Left ventricle myocardium inferior (tissue), 1 donor: ENCODE data around the gene TCF7L1. TPM values are rescaled to one million over a fixed set of nuclear protein-coding genes. Genes with fewer than 3 reads are reported as not detected.

Experiments
- DNase-seq: peaks from one replicate; pipeline ENCODE4 v3.0.0-alpha.2; 2020
- H3K27ac ChIP-seq: fragments of 200-600 bp; replicated peaks from 2 replicates; pipeline ENCODE4 v1.8.0; 2021
- H3K27me3 ChIP-seq: fragments of 200-600 bp; 2 replicates; pipeline ENCODE4 v1.8.0; 2021; ENCODE audit warnings: low read depth
- H3K36me3 ChIP-seq: fragments of 200-600 bp; 2 replicates; pipeline ENCODE4 v1.8.0; 2021
- H3K4me1 ChIP-seq: fragments of 200-600 bp; 2 replicates; pipeline ENCODE4 v1.8.0; 2021
- H3K4me3 ChIP-seq: fragments of 200-600 bp; 2 replicates; pipeline ENCODE4 v1.8.0; 2021; ENCODE audit warnings: mild to moderate bottlenecking, moderate library complexity
- H3K9me3 ChIP-seq: fragments of 200-600 bp; replicated peaks from 2 replicates; pipeline ENCODE4 v1.8.0; 2021
- intact Hi-C: fragments of 100-400 bp; cut with micrococcal nuclease; formaldehyde crosslinking; loops from one replicate; pipeline ENCODE4 v1.11.0; 2022
- total RNA-seq: library from RNA; stranded (reverse); fragmentation: NEBNext Ultra II Directional; extraction: Animal tissue kit (Norgen Biotek cat#: 25700); gene quantifications from one replicate; pipeline ENCODE4 v1.2.1, GENCODE V29; 2021
- TF ChIP-seq, protein P1 (sequence below): fragments of 200-600 bp; IDR thresholded peaks from 2 replicates; pipeline ENCODE4 v1.8.0; 2021; ENCODE audit warnings: antibody characterized with exemption, mild to moderate bottlenecking, borderline replicate concordance
- donor health status: DM: no; HTN: yes; CAD: no; lungs with severe emphysema.

TCF7L1 gene
- total RNA-seq, 1 donor from 2014 or later = 7.0 TPM

DNA sequence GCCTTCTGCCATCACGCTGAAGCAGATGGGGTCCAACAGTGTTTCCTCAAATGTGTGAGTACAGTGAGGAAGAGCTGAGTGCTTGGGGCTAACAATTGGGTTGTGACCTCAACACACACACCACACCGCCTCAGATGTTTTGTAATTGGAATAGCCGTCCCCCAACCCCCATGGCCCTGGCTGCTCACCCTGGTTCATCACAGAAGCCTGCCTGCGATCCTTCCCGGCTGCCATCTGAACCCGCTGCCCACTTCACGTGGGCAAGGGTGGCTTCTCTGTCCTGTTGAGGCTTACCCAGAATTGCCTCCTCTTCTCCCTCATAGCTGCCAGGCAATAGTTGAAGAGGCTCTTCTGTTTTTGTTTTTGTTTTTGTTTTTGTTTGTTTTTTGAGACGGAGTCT, 150.4 kb downstream of the TCF7L1 start:
- H3K27ac ChIP-seq = no peak overlapping the region
- intact Hi-C loops = loop anchor here (5.0 kb wide), 1 partner anchor 151 kb away; the partner anchor contains the start of gene TCF7L1
- H3K4me3 ChIP-seq = no peak overlapping the region
- H3K36me3 ChIP-seq = peaks cover 9% of the 10 kb centered on the region
- no peaks in the 10 kb centered on the region for H3K9me3 ChIP-seq
- no peak for DNase-seq
- no peaks in the 10 kb centered on the region for H3K27me3 ChIP-seq
- TF ChIP-seq, protein P1, sequence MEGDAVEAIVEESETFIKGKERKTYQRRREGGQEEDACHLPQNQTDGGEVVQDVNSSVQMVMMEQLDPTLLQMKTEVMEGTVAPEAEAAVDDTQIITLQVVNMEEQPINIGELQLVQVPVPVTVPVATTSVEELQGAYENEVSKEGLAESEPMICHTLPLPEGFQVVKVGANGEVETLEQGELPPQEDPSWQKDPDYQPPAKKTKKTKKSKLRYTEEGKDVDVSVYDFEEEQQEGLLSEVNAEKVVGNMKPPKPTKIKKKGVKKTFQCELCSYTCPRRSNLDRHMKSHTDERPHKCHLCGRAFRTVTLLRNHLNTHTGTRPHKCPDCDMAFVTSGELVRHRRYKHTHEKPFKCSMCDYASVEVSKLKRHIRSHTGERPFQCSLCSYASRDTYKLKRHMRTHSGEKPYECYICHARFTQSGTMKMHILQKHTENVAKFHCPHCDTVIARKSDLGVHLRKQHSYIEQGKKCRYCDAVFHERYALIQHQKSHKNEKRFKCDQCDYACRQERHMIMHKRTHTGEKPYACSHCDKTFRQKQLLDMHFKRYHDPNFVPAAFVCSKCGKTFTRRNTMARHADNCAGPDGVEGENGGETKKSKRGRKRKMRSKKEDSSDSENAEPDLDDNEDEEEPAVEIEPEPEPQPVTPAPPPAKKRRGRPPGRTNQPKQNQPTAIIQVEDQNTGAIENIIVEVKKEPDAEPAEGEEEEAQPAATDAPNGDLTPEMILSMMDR = no peak
- H3K4me1 ChIP-seq = peaks cover 16% of the 10 kb centered on the region

DNA sequence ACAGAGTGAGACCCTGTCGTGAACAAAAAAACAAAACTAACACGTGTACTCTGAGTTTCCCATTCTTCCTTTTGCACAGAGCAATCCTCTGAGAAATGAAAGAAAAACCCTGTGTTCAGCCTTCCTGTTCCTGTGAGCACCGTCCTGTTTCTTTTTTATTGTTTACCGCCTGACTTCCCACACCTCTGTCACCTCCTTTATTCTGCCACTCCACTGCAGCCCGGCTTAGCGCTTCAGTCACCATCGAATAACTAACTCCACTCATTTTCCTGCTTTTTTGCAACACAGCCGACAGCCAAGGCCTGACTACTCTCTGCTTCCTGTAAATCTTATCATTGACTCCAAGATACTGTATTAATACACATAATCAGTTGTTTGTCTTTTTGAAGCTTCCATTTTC, 153.7 kb downstream of the TCF7L1 start:
- H3K9me3 ChIP-seq = no peaks in the 10 kb centered on the region
- intact Hi-C loops = no loop called here
- H3K27me3 ChIP-seq = no peaks in the 10 kb centered on the region
- TF ChIP-seq, protein P1 = no peak
- H3K27ac ChIP-seq = no peak overlapping the region
- H3K4me3 ChIP-seq = no peak overlapping the region
- no peak for DNase-seq
- H3K36me3 ChIP-seq = peaks cover 9% of the 10 kb centered on the region
- peaks cover 4% of the 10 kb centered on the region for H3K4me1 ChIP-seq

DNA sequence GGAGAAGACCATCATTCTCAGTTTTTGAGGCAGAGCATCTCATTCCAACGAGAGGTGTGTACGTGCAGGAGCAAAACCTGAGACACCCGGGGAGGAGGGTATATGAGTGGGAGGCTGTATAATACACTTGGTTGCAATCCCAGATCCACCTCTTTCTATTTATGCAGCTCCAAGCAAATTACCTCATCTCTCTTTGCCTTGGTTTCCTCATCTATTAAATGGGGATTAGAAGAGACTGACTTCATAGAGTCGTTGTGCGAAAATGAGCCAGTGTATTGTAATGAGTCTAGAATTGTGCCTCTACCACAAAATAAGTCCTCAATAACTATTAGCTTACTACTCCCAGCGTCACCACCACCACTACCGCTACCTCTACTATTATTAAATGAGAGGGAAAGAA, 154.5 kb downstream of the TCF7L1 start:
- Histone ChIP-seq H3K9me3 (no peaks in the 10 kb centered on the region), H3K27ac (no peak overlapping the region), H3K36me3 (peaks cover 9% of the 10 kb centered on the region), H3K4me3 (no peak overlapping the region), H3K27me3 (no peaks in the 10 kb centered on the region), H3K4me1 (peaks cover 4% of the 10 kb centered on the region)
- TF ChIP-seq, protein P1 = no peak
- no peak for DNase-seq
- intact Hi-C loops = no loop called here

DNA sequence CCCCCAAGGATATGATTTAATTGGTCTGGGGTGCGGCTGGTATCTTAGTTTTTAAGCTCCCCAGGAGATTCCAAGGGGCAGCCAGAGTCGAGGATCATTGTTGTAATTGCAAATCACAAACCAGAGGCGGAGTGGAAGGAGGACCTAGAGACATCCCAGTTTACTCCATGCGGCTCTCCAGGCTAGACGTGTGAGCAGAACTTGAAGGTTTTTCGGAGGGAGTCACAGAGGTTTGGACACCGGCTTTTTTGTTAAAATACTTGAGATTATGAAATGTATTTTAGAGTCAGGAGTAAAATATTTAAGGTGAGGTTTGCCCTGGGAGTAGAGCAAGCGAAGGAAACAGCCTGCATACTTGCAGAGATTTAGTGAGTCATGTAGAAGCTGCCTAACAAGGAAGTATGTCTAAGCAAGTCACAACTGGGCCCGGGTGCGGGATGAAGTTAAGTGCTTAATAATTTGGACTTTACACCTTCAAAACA, 155.1 kb downstream of the TCF7L1 start:
- Histone ChIP-seq H3K27me3 (no peaks in the 10 kb centered on the region), H3K4me3 (no peak overlapping the region), H3K27ac (no peak overlapping the region), H3K9me3 (no peaks in the 10 kb centered on the region), H3K36me3 (peaks cover 9% of the 10 kb centered on the region), H3K4me1 (peaks cover 4% of the 10 kb centered on the region)
- TF ChIP-seq, protein P1 = no peak
- intact Hi-C loops = no loop called here
- no peak for DNase-seq

DNA sequence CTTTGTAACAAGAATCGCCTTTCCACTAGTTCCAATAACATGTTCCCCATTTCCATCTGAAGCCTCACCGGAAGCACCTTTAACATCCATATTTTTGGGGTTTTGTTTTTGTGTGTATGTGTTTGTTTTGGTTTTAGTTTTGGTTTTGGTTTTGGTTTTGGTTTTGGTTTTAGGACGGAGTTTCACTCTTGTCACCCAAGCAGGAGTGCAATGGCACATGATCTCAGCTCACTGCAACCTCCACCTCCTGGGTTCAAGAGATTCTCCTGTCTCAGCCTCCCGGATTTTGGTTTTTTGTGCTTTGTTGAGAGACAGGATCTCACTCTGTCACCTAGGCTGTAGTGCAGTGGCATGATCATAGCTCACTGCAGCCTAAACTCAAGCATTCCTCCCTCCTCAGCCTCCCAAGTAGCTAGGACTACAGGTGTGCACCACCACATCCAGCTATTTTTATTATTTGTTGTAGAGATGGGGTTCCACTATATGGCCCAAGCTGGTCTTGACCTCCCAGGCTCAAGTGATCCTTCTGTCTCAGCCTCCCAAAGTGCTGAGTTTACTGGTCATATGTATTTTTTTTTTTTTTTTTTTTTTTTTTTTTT, 158.3 kb downstream of the TCF7L1 start:
- H3K27ac ChIP-seq = peak overlapping the region; percentile 53
- no peak for DNase-seq

More for the DNA sequence above, 158.3 kb downstream of the TCF7L1 start:
- TF ChIP-seq, protein P1 = no peak
- H3K36me3 ChIP-seq = no peaks in the 10 kb centered on the region
- no peaks in the 10 kb centered on the region for H3K27me3 ChIP-seq
- no peaks in the 10 kb centered on the region for H3K4me1 ChIP-seq
- H3K4me3 ChIP-seq = peak overlapping the region; percentile 10
- intact Hi-C loops = no loop called here
- no peaks in the 10 kb centered on the region for H3K9me3 ChIP-seq
